NCI-H1417 (cell line): ENCODE measurements around the gene LRRC37A3.
"Not testable (repeated sequence)": the region's sequence is repeated elsewhere in the genome, so short reads cannot be mapped to it uniquely, and the experiment has no call there.

Source experiments
- DNase-seq, 3 experiments: peaks; one replicate each; lab custom pipeline; 2025; lab: John Stamatoyannopoulos, UW

Gene LRRC37A3

DNA sequence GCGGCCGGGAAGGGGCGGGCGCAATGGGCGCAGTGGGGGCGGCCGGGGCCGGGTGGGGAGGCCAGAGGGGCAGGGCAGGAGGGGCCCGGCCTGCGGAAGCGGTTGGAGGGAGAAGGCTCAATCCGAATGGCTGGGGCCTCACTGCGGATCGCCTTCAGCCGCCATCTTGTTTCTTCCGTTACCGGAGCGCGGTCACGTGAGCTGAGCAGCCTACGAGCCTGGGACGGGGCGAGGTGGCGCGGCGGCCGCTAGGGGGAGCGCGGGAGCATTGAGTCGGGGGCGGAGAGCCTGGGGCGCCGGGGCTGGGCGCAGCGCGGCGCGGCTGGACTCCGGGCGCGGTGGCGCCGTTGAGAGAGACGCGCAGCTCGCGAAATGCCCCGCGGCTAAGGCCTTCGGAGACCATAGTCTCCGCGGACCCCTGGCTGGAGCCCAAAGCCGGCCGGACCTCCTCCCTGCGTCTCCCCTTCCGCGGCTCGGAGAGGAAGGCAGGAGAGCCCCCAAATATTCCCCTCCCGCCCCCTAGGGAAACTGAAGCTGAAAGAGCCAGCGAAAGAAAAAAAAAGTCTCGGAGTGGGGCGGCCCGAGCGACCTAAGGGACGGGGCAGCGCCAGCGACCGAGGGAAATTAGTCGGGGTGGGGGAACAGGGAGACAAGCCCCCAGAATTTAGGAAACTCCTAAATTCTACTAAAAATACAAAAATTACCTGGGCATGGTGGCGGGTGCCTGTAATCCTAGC is at the start of gene LRRC37A3:
TSS of gene LRRC37A3 (minus strand) at position 190 of the 737 bp plus-strand sequence. CDS start 22,221 bp downstream, outside the sequence.
- peak; percentile 95 to 97 (median 96) for DNase-seq

DNA sequence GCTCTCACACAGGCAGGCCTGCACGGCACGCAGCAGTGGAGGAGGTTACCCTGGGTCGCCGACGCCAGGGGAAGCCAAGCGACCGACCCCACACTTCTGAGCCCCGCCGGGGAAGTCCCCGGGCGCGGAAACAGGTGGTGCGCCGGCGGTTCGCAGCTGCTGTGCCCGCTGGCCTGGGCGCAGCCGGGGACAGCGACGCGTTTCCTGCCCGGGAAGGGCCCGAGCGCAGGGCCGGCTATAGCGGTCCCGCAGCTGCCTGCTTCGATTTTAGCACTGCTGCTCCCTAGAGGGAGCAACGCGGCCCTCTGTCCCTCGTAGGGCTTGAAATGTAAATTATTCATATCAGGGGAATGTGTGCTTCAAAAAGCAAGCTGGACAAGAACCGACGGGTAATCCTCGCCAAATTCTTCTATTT is 46.6 kb upstream of the LRRC37A3 start:
- peak; percentile 55 to 82 (median 75) for DNase-seq

DNA sequence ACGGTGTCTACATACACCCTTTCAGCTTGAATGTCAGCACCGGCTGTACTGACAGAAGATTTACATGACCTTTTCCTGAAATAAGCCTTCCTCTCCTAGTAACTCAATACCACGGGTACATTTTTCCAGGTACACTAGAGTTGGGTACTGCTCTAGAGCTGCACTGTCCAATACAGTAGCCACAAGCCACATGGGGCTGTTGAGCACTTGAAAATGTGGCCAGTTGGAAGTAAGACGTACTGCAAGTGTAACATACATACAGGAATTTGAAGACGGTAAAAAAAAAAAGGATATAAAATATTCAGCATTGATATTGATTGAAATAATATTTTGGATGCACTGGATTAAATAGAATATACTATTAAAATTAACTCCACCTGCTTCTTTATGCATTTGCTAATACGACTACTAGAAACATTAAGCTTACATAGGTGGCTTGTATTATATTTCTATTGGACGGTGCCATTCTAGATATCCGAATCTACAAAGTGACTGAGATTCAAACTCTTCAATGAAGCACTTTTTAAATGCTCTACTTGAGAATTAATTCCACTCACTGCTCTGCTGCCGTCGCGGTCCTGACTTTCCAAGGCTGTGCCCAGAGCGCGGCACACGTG is 46.1 kb upstream of the LRRC37A3 start:
- peak in 2 of 3 experiments; percentile 50 to 69 for DNase-seq

DNA sequence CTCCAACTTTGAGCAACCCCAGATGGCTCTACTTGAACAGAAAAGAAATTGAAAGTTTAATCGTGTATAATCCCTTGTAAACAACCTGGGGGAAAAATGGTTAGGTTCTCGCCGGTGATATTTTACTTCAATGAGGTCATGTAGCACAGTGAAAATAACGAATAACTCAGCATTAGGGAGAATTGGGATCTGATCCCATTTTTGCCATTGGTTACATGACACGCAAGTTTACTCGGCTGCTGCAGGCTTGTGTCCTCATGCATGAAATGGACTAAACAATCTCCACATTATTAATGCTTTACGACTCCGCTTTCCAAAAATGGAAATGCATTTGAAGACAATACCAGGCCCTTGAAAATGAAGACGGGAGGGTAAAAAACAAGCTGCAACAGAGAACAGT is 45.5 kb upstream of the LRRC37A3 start:
- peak in 2 of 3 experiments; percentile 46 to 50 for DNase-seq

DNA sequence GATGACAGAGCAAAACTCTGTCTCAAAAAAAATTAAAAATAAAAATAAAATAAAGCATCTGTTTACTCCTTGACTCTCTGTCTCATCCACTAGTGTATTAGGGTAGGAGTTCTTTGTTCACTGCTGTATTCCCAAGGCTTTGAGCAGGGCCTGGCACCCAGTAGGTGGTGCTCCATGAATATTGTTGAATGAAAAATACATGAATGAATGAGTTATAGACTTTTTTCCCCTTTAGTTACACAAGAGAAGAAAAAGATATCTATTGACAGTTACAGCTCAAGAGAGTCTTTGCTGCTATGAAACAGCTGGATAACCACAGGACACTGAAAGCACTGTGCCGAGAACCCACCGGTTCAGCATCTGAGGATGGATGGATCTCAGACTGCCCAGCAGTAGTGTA is 44.5 kb upstream of the LRRC37A3 start:
- DNase-seq: not testable (repeated sequence)

DNA sequence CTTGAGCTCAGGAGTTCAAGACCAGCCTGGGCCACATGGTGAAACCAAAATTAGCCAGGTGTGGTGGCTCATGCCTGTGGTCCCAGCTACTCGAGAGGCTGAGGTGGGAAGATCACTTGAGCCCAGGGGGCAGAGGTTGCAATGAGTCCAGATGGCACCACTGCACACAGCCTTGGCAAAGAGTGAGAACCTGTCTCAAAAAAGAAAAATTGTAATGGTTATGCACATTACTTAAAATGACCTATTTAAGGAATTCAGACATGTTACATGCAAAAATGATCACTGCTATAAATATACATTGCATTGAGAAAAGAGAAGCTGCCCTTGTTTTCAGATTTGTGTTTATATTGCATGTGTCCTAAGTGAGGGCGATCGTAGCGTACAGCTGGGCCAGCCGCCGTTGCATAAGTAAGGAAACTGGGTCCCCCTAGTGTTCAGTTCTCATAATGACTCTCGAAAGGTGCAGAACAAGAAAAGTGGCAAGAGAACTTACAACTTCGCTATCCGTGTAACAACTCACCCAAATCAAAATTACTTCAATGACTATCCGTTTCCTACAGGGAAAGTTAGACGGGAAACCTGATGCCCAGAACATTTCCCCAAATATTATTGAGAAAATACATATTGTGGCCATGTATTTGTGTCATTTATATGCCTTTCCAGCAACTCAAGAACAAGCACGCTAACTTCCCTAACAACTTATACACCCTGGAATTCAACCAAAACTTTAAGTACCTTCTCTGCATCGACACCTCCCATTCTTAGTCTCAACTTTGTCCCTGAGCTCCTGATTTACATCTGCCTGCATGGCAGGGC is 42.5 kb upstream of the LRRC37A3 start:
- peak; percentile 57 to 88 (median 78) for DNase-seq

DNA sequence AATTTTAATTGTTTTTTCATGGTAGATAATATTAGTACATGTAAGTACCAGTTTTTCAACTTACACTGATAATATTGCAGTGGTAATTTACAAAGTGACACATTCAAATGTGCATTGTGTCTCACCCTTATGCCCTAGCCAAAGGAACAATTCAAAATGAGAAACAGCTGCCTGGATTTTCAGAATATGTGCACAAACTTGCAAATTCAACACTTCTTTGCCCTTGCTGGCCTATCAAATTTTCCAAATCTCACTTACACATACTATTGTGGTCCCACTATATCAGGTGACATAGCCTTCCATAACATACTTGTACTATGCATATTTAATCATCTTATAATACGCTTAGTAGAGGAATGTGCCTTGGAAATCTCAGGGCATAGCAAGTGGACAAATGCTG is 32.6 kb upstream of the LRRC37A3 start:
- DNase-seq: no peak

DNA sequence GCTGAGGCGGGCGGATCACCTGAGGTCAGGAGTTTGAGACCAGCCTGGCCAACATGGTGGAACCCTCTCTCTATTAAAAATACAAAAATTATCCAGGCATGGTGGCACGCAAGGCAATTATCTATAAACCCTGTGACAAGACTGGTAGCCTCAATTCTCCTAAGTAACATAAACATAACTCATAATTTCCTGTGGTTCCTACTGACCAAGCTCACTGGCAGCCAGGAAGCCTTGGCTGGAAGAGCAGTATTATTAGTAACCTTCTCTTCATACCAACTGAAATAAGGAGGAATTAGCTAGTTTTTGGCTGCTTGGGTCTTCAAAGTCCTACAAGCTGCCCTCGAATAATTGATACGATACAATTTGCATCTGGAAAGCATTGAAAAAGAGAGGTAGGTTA is 31.6 kb upstream of the LRRC37A3 start:
- DNase-seq: no peak

DNA sequence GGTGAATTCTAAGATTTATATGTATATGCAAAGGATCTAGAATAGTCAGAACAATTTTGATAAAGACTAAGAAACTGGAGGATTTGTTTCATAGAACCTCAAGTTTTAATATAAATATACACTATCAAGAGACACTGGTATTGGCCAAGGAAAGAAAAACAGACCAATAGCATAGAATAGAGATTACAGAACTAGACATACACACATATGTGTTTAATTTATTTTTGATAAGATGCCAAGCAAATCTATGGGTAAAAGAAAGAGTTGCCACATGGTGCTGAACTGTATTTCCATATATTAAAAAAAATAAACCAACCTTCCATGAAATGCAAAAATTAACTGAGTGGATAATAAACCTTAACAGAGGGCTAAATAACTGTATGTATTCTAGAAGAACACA is 27.9 kb upstream of the LRRC37A3 start:
- no peak for DNase-seq

DNA sequence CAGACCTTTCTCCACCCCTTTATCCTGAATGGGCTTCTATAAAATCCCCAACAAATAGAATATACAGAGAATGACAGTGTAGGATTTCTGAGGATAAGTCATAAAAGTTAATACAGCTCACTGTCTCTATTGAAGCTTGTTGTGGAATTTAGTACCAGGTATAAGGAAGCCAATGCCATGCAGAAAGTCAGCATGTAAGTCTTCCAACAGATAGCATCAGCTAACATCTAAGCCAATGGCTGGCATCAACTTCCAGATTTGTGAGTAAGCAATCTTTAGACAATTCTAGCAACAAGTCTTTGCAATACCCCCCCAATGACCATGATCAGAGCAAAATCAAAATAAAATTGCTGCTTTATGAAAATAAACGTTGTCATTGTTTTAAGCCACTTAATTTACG is 22.5 kb upstream of the LRRC37A3 start:
- no peak for DNase-seq

DNA sequence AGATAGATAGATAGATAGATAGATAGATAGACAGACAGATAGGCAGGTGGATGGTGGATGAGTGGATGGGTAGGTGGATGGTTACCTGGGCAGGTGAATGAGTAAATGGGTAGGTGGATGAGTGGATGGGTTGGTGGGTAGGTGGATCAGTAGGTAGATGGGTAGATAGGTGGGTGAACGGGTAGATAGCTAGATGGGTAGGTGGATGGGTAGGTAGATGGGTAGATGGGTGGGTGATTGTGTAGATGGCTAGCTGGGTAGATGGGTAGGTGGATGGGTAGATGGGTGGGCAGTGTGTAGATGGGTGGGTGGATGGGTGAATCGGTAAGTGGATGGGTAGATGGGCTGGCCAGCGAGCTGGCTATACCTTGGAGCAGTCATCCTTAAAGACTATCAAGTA is 21.8 kb upstream of the LRRC37A3 start:
- DNase-seq: no peak

DNA sequence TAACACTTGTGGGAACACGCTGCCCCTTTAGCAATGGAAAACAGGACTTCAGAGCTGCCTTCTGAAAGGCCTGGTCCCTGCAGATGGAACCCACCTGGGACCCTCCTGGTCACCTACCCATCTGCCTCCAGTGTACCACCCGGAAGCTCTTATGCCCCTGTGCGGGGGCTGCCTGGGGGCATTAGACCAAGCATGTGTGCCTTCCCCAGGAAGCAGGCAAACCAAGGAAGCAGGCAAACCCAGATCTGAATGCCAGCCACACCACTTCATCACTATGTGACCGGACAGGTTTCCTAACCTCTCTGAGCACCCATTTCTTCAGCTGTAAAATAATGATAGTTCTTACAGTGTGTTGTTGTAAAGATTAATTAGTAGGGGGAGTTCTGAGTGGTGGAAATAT is 20.8 kb upstream of the LRRC37A3 start:
- DNase-seq: no peak

DNA sequence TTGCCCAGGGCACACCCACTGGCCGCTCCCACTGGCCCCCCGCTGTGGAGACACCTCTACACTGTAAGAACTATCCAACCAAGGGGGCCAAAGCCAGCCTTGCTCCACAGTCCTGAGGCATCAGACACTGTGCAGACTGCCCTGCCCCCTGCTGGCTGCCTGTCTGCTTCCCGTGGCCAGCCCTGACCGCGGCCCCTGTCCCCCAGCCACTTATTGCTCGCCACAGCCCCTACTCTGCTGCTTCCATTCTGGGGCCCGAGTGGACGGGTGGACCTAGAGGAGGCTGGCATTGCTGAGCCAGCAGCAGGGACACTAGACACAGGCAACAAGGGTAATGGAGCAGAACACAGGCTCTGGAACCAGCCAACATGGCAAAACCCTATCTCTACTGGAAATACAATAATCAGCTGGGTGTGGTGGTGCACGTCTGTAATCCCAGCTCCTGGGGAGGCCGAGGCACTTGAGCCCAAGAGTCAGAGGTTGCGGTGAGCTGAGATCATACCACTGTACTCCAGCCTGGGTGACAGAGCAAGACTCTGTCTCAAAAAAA is 19.7 kb upstream of the LRRC37A3 start:
- DNase-seq: peak in 1 of 3 experiments; percentile 43

DNA sequence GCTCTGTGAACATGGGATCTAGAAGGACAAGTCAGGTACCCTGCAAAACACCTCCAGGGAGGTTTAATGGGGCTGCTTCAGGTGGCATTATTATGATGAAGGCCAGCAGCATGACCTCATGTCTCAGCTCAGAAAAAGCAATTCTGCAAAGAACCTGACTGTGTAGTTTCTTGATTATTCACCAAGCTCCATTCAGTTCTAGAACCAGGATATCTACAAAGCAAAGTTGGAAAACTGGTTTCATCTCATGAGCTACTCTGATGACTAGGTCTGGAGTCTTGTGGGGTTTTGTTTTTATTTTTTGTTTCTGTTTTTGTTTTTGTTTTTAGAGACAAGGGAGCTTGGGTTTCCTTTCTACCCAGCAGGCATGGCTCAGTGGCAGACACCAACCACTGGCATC is 19.0 kb upstream of the LRRC37A3 start:
- DNase-seq: no peak

DNA sequence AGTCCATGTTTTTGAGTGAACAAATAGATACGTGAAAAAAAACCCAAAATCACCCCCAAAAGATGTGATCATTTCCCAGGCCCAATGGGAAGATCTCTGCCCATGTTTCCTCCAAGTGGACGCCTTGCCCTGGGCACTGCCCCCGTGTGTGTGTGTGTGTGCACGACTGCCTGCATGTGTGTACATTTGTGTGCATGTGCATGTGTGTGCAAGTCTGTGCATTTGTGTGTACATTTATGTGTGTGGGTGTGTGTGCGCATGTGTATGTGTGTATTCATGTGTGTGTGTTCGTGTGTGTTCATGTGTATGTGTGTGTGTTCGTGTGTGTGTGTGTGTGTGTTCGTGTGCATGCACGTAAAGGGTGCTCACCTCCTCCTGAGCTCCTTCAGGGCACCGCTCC is 16.8 kb upstream of the LRRC37A3 start:
- DNase-seq: no peak

DNA sequence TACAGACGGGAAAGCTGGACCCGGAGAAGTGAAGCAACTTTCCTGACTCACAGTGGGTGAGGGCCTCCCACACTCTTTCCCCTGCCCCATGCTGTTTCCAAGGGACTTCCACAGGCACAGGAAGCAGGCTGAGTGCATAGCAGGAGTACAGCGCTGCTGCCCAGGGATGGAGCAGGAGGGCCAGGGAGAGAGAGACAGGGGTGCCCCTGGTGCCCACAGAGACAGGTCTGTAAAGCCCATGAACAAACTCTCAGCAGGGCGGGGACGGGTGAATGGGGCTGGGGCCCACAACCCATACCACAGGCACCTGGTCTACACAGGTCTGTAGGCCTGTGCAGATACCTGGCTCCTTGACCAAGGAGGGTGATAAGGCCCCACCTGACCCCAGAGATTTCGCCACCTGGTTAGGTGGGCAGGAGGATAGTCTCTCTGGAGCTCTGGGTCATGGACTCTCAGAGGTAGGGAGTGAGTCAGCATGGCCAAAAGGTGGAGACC is 15.1 kb upstream of the LRRC37A3 start:
- not testable (repeated sequence) for DNase-seq

DNA sequence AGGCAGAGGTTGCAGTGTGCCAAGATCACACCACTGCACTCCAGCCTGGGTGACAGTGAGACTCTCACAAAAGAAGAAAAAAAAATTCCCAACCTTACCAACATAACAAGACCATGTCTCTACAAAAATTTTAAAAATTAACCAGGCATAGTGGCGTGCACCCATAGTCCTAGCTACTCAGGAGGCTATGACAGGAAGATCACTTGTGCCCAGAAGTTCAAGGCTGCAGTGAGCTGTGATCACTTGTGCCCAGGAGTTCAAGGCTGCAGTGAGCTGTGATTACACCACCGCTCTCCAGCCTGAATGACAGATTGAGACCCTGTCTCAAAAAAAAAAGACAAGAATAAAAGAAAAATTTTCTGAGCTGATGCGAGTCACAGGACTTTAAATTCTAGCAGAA is 13.6 kb upstream of the LRRC37A3 start:
- DNase-seq: not testable (repeated sequence)

DNA sequence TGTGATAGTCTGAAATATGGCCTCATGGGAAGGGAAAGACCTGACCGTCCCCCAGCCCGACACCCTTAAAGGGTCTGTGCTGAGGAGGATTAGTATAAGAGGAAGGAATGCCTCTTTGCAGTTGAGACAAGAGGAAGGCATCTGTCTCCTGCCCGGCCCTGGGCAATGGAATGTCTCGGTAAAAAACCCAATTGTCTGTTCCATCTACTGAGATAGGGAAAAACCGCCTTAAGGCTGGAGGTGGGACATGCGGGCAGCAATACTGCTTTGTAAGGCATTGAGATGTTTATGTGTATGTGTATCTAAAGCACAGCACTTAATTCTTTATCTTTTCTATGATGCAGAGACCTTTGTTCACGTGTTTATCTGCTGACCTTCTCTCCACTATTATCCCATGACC is 11.1 kb upstream of the LRRC37A3 start:
- not testable (repeated sequence) for DNase-seq

DNA sequence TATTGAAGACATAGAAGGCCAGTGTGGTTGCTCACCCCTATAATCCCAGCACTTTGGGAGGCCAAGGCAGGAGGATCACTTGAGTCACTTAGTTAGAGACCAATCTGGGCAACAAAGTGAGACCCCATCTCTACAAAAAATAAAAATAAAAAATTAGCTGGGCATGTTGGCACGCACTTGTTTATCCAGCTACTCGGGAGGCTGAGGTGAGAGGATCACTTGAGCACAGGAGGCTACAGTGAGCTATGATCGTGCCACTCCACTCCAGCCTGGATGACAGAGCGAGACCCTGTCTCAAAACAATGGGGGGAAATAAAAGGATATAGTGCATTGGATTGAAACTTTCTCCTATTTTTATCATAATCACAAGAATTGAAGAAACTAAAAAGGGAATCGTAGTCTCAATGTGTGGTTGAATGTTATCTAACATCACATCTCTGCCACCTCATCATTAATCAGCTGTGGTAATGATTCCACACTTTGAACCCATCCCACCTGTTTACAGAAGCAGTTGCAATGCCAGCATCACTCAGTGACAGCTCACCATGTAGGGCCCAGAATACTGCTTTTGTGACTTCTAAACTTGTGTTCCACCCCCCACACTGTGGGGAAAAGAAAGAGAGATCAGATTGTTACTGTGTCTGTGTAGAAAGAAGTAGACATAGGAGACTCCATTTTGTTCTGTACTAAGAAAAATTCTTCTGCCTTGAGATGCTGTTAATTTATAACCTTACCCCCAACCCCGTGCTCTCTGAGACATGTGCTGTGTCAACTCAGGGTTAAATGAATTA is 10.3 kb upstream of the LRRC37A3 start:
- not testable (repeated sequence) for DNase-seq

DNA sequence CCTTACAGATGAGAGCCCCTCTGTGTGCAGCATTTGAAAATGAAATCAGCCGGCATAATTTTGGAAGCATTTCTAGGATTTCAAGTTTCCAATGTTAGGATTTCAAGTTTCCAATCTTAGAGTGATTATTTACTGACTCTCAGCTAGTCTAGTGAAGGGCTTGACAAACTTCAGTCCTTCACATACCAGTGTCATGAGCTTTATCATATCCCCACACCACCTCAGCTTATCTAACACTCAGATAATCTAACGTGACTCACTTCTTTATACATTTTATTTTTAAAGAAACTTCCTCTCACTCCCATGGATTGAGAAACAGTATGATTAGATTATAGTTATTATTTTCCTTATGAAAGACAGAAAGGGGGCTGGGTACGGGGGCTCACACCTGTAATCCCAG is 9.4 kb upstream of the LRRC37A3 start:
- not testable (repeated sequence) for DNase-seq

DNA sequence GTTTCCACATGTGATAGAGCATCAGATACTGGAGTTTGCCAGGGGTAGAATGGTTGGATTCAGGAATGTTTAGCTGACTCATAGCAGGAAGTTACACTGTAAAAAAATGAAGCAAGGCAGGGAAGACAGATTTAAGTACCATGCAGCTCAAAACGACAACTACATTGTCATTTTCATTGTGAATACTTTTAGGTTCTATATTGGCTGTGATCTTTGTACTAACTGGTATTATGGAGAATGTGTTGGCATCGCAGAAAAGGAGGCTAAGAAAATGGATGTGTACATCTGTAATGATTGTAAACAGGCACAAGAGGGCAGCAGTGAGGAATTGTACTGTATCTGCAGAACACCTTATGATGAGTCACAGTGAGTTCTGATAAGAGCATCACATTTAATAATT is 8.2 kb upstream of the LRRC37A3 start:
- peak; percentile 59 to 85 (median 63) for DNase-seq
